Measurements from ENCODE around the gene EIF4G3.

The EIF4G3 gene

GRCh38 chr1:20837554-20838192 lies 339.0 kb downstream of the EIF4G3 start:
- ATAC-seq (replicated peaks; ENCODE audit: extremely low read depth, poor library complexity, severe bottlenecking): no peak
- peaks cover 6% of the 10 kb centered on the region for H3K36me3 Mint-ChIP-seq (ENCODE audit: insufficient read depth)

GRCh38 chr1:20836230-20836629 lies 340.5 kb downstream of the EIF4G3 start:
- H3K27ac Mint-ChIP-seq (ENCODE audit: low read depth): no peak overlapping the region
- DNase-seq (ENCODE audit: low spot score in 2 of 2): no peak

More at GRCh38 chr1:20837554-20838192, 339.0 kb downstream of the EIF4G3 start:
- Mint-ChIP-seq H3K9me3 (no peaks in the 10 kb centered on the region), H3K27me3 (no peaks in the 10 kb centered on the region), H3K4me1 (no peaks in the 10 kb centered on the region), H3K4me3 (no peak overlapping the region), H3K27ac (ENCODE audit: low read depth) (no peak overlapping the region)
- DNase-seq (ENCODE audit: low spot score in 2 of 2): no peak

GRCh38 chr1:20834780-20835179 lies 341.9 kb downstream of the EIF4G3 start:
- no peaks in the 10 kb centered on the region for H3K9me3 Mint-ChIP-seq
- H3K4me3 Mint-ChIP-seq: no peak overlapping the region
- H3K27me3 Mint-ChIP-seq: no peaks in the 10 kb centered on the region
- H3K4me1 Mint-ChIP-seq: no peaks in the 10 kb centered on the region
- no peak overlapping the region for H3K27ac Mint-ChIP-seq (ENCODE audit: low read depth)
- H3K36me3 Mint-ChIP-seq (ENCODE audit: insufficient read depth): peaks cover 7% of the 10 kb centered on the region
- ATAC-seq (replicated peaks; ENCODE audit: extremely low read depth, poor library complexity, severe bottlenecking): no peak
- DNase-seq (ENCODE audit: low spot score in 2 of 2): no peak

More at GRCh38 chr1:20836230-20836629, 340.5 kb downstream of the EIF4G3 start:
- H3K4me1 Mint-ChIP-seq: no peaks in the 10 kb centered on the region
- peaks cover 7% of the 10 kb centered on the region for H3K36me3 Mint-ChIP-seq (ENCODE audit: insufficient read depth)
- no peaks in the 10 kb centered on the region for H3K27me3 Mint-ChIP-seq
- no peak for ATAC-seq (replicated peaks; ENCODE audit: extremely low read depth, poor library complexity, severe bottlenecking)
- no peak overlapping the region for H3K4me3 Mint-ChIP-seq
- no peaks in the 10 kb centered on the region for H3K9me3 Mint-ChIP-seq

- Mint-ChIP-seq H3K4me3 (no peak overlapping the region), H3K27ac (ENCODE audit: low read depth) (no peak overlapping the region), H3K36me3 (ENCODE audit: insufficient read depth) (peaks cover 6% of the 10 kb centered on the region), H3K9me3 (no peaks in the 10 kb centered on the region), H3K27me3 (no peaks in the 10 kb centered on the region), H3K4me1 (no peaks in the 10 kb centered on the region)
- no peak for ATAC-seq (replicated peaks; ENCODE audit: extremely low read depth, poor library complexity, severe bottlenecking)
- DNase-seq (ENCODE audit: low spot score in 2 of 2): no peak
Measured at GRCh38 chr1:20834192-20834591, 342.5 kb downstream of the EIF4G3 start.

GRCh38 chr1:20830378-20830777 lies 346.3 kb downstream of the EIF4G3 start:
- ATAC-seq (replicated peaks; ENCODE audit: extremely low read depth, poor library complexity, severe bottlenecking) (no peak), DNase-seq (ENCODE audit: low spot score in 2 of 2) (no peak)
- no peaks in the 10 kb centered on the region for H3K9me3 Mint-ChIP-seq
- no peak overlapping the region for H3K4me3 Mint-ChIP-seq
- H3K27me3 Mint-ChIP-seq: no peaks in the 10 kb centered on the region
- peaks cover 15% of the 10 kb centered on the region for H3K36me3 Mint-ChIP-seq (ENCODE audit: insufficient read depth)
- H3K4me1 Mint-ChIP-seq: no peaks in the 10 kb centered on the region
- no peak overlapping the region for H3K27ac Mint-ChIP-seq (ENCODE audit: low read depth)

- Mint-ChIP-seq H3K36me3 (ENCODE audit: insufficient read depth) (peaks cover 17% of the 10 kb centered on the region), H3K27me3 (no peaks in the 10 kb centered on the region), H3K4me3 (no peak overlapping the region), H3K4me1 (no peaks in the 10 kb centered on the region), H3K27ac (ENCODE audit: low read depth) (no peak overlapping the region), H3K9me3 (no peaks in the 10 kb centered on the region)
- no peak for DNase-seq (ENCODE audit: low spot score in 2 of 2)
- no peak for ATAC-seq (replicated peaks; ENCODE audit: extremely low read depth, poor library complexity, severe bottlenecking)
Measured at GRCh38 chr1:20829946-20830345, 346.8 kb downstream of the EIF4G3 start.

- Mint-ChIP-seq H3K9me3 (no peaks in the 10 kb centered on the region), H3K27me3 (no peaks in the 10 kb centered on the region), H3K36me3 (ENCODE audit: insufficient read depth) (peaks cover 16% of the 10 kb centered on the region), H3K4me1 (no peaks in the 10 kb centered on the region), H3K4me3 (no peak overlapping the region), H3K27ac (ENCODE audit: low read depth) (no peak overlapping the region)
- ATAC-seq (replicated peaks; ENCODE audit: extremely low read depth, poor library complexity, severe bottlenecking) (no peak), DNase-seq (ENCODE audit: low spot score in 2 of 2) (no peak)
Measured at GRCh38 chr1:20829531-20829930, 347.2 kb downstream of the EIF4G3 start.

- H3K4me3 Mint-ChIP-seq: no peak overlapping the region
- H3K9me3 Mint-ChIP-seq: no peaks in the 10 kb centered on the region
- H3K36me3 Mint-ChIP-seq (ENCODE audit: insufficient read depth): peaks cover 25% of the 10 kb centered on the region
- no peaks in the 10 kb centered on the region for H3K27me3 Mint-ChIP-seq
- ATAC-seq (replicated peaks; ENCODE audit: extremely low read depth, poor library complexity, severe bottlenecking): no peak
- H3K4me1 Mint-ChIP-seq: no peaks in the 10 kb centered on the region
- no peak overlapping the region for H3K27ac Mint-ChIP-seq (ENCODE audit: low read depth)
- DNase-seq (ENCODE audit: low spot score in 2 of 2): no peak
Measured at GRCh38 chr1:20823845-20824244, 352.9 kb downstream of the EIF4G3 start.

GRCh38 chr1:20821466-20821865 lies 355.2 kb downstream of the EIF4G3 start:
- DNase-seq (ENCODE audit: low spot score in 2 of 2): no peak
- no peak for ATAC-seq (replicated peaks; ENCODE audit: extremely low read depth, poor library complexity, severe bottlenecking)
- Mint-ChIP-seq H3K36me3 (ENCODE audit: insufficient read depth) (peaks cover 16% of the 10 kb centered on the region), H3K9me3 (no peaks in the 10 kb centered on the region), H3K27ac (ENCODE audit: low read depth) (no peak overlapping the region), H3K4me3 (no peak overlapping the region), H3K27me3 (no peaks in the 10 kb centered on the region), H3K4me1 (no peaks in the 10 kb centered on the region)

- H3K27ac Mint-ChIP-seq (ENCODE audit: low read depth): peak overlapping the region; percentile 23
- no peaks in the 10 kb centered on the region for H3K9me3 Mint-ChIP-seq
- no peak for ATAC-seq (replicated peaks; ENCODE audit: extremely low read depth, poor library complexity, severe bottlenecking)
- DNase-seq (ENCODE audit: low spot score in 2 of 2): no peak
- H3K36me3 Mint-ChIP-seq (ENCODE audit: insufficient read depth): peaks cover 16% of the 10 kb centered on the region
- no peak overlapping the region for H3K4me3 Mint-ChIP-seq
- H3K27me3 Mint-ChIP-seq: no peaks in the 10 kb centered on the region
- H3K4me1 Mint-ChIP-seq: no peaks in the 10 kb centered on the region
Measured at GRCh38 chr1:20819818-20820217, 356.9 kb downstream of the EIF4G3 start.

- H3K27me3 Mint-ChIP-seq: no peaks in the 10 kb centered on the region
- no peaks in the 10 kb centered on the region for H3K9me3 Mint-ChIP-seq
- peaks cover 12% of the 10 kb centered on the region for H3K36me3 Mint-ChIP-seq (ENCODE audit: insufficient read depth)
- DNase-seq (ENCODE audit: low spot score in 2 of 2) (no peak), ATAC-seq (replicated peaks; ENCODE audit: extremely low read depth, poor library complexity, severe bottlenecking) (no peak)
- no peak overlapping the region for H3K27ac Mint-ChIP-seq (ENCODE audit: low read depth)
- H3K4me3 Mint-ChIP-seq: no peak overlapping the region
- no peaks in the 10 kb centered on the region for H3K4me1 Mint-ChIP-seq
Measured at GRCh38 chr1:20814534-20814871, 362.2 kb downstream of the EIF4G3 start.

- Mint-ChIP-seq H3K27ac (ENCODE audit: low read depth) (no peak overlapping the region), H3K4me3 (no peak overlapping the region), H3K9me3 (no peaks in the 10 kb centered on the region), H3K4me1 (no peaks in the 10 kb centered on the region), H3K36me3 (ENCODE audit: insufficient read depth) (peaks cover 14% of the 10 kb centered on the region), H3K27me3 (no peaks in the 10 kb centered on the region)
- ATAC-seq (replicated peaks; ENCODE audit: extremely low read depth, poor library complexity, severe bottlenecking) (no peak), DNase-seq (ENCODE audit: low spot score in 2 of 2) (no peak)
Measured at GRCh38 chr1:20811916-20812315, 364.8 kb downstream of the EIF4G3 start.

- Mint-ChIP-seq H3K27me3 (no peaks in the 10 kb centered on the region), H3K36me3 (ENCODE audit: insufficient read depth) (no peaks in the 10 kb centered on the region), H3K4me3 (no peak overlapping the region), H3K9me3 (no peaks in the 10 kb centered on the region), H3K4me1 (peaks cover 1% of the 10 kb centered on the region), H3K27ac (ENCODE audit: low read depth) (no peak overlapping the region)
- DNase-seq (ENCODE audit: low spot score in 2 of 2): no peak
- no peak for ATAC-seq (replicated peaks; ENCODE audit: extremely low read depth, poor library complexity, severe bottlenecking)
Measured at GRCh38 chr1:20793236-20793635, 383.5 kb downstream of the EIF4G3 start.
